ENCODE measurements around the gene PIP5KL1.

Gene PIP5KL1

DNA sequence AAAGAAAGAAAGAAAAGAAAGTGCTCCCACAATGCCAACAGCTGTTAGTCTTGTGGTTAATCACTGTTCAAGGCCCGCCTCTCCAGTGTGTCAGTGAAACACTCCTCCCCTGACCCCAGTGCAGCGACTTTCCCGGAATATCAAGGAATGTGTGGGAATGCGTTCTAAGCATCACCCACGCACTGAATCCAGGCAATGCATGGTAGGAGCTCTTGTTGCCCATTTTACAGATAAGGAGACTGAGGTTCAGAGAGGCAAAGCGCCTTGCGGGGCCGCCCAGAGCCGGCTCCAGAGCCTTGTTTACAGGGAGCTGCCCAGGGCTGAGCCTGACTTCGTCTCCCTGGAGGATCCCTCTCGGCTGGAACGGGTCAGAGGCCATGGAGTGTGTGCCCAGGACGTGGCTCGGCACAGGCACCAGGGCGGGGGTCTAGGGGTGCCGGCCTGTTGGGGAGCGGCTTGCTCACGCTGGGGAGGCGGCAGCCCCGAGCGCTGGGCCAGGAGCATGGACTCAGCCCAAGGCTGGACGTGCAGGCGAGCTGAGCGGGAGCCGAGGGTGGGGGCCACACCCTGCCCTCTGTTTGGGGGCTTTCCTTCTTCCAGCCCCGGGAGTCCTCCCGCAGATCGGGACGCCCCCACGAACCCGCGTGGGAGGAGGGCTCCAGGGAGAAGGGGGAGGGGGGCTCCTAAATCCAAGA, 32.0 kb downstream of the PIP5KL1 start:
- peak; percentile 49 for DNase-seq (ENCODE audit: extremely low spot score)
- TF ChIP-seq LEF1 (IDR thresholded peaks at IDR 0.05; ENCODE audit: borderline replicate concordance) (no peak), PKNOX1 (IDR thresholded peaks at IDR 0.05) (0 out of 2 replicates have a peak, but pooled peaks have one; percentile 38), TARDBP (IDR thresholded peaks at IDR 0.05) (0 out of 2 replicates have a peak, but pooled peaks have one; percentile 33)
- ChIA-PET POLR2A (interaction anchor here (0.9 to 1.7 kb wide), 9 partner anchors 9 to 271 kb away, joined by 3 to 6 read pairs (median 3); partner anchors contain the start of gene ST6GALNAC4), CTCF (interaction anchor here (0.6 to 0.7 kb wide), 3 partner anchors 20 to 1022 kb away, joined by 3 read pairs; no protein-coding TSS in a partner anchor)

DNA sequence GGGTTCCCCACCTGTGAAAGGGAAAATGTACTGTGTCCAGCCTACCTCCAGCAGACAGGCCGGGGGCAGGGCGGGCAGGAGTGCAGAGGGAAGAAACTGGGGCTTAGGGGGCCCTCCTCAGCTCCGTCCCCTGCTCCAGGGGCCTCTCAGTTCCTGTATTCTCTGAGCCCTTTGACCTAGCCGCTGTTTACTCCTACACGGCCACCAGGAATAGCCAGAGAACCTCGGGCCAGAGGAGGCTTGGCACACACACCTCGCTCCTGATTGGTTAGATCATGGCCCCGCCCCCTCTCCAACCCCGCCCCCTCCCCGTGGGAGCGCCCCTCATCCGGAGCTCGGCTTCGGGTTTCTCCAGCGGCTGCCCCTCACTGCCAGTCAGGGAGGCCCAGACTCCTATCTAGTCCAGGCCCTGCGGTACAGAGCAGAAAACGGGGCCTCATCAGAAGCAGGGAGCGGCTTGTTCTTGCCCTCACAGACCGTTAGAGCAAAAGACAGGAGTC, 33.3 kb downstream of the PIP5KL1 start:
- peak; percentile 81 for DNase-seq (ENCODE audit: extremely low spot score)
- POLR2A ChIA-PET: interaction anchor here (0.6 to 1.5 kb wide), 5 partner anchors 9 to 25 kb away, joined by 3 to 8 read pairs (median 4); partner anchors contain the start of gene ST6GALNAC4
- no peak for TF ChIP-seq BHLHE40 (IDR thresholded peaks at IDR 0.05; ENCODE audit: borderline replicate concordance)
- TF ChIP-seq ELF4 (IDR thresholded peaks at IDR 0.05): no peak
- TF ChIP-seq ARNT (IDR thresholded peaks at IDR 0.05): no peak
- no peak for TF ChIP-seq ZNF384 (IDR thresholded peaks at IDR 0.05)
- TF ChIP-seq L3MBTL2 (conservative IDR thresholded peaks at IDR 0.05): no peak
- TF ChIP-seq FOXM1 (IDR thresholded peaks at IDR 0.05; ENCODE audit: borderline replicate concordance): no peak
- no peak for TF ChIP-seq LEF1 (IDR thresholded peaks at IDR 0.05; ENCODE audit: borderline replicate concordance)
- TF ChIP-seq CTBP1 (IDR thresholded peaks at IDR 0.05; ENCODE audit: borderline replicate concordance): no peak
- TF ChIP-seq NFRKB (IDR thresholded peaks at IDR 0.05): no peak
- no peak for TF ChIP-seq FOXA1 (IDR thresholded peaks at IDR 0.05)
- TF ChIP-seq SP1 (IDR thresholded peaks at IDR 0.05): no peak
- CTCF ChIA-PET: interaction anchor here (0.6 kb wide), 1 partner anchor 132 kb away, joined by 3 read pairs; no protein-coding TSS in a partner anchor

DNA sequence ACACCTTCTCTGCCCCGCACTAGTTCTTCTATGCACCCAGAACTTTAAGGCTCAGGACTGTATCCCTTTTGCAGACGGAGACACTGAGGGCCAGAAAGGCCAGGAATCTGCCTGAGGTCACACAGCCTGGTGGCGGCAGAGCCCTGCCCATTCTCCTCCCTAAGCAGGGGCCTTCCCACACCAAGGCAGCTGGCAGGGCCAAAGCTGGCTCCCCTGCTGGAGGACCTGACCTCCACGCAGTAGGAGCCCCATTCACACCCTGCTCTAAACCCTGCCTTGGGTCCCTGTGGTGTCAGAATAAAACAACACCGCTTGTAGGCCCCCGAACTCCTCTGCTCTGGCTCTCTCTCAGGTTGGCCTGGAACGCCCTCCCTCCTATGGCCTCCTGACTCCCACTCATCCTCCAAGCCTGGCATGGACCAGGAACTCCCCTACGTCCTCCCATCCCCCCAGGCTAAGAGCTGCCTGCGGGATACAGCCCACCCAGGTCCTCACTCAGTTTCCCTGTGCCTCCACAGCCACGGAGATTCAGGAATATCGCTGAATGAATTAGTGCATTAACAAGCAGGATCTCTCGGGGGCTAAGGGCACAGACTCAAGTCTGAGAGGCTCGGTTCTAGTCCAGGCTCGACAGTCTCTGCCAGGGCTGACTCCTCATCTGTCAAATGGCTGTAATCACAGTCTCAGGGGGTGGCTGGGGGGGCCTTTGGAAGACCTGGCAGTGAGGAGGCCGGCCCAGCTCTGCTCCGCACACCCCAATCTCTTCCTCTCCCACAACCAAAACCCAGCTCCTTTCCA, 34.0 kb downstream of the PIP5KL1 start:
- CTCF ChIA-PET: interaction anchor here (0.6 kb wide), 1 partner anchor 131 kb away, joined by 3 read pairs; no protein-coding TSS in a partner anchor
- POLR2A ChIA-PET: interaction anchor here (0.6 to 1.5 kb wide), 5 partner anchors 10 to 24 kb away, joined by 3 to 8 read pairs (median 4); partner anchors contain the start of gene ST6GALNAC4
- DNase-seq (ENCODE audit: extremely low spot score): no peak
- no peak for TF ChIP-seq L3MBTL2 (conservative IDR thresholded peaks at IDR 0.05)
- no peak for TF ChIP-seq TARDBP (IDR thresholded peaks at IDR 0.05)
- no peak for TF ChIP-seq SUZ12 (IDR thresholded peaks at IDR 0.05)
- TF ChIP-seq ARNT (IDR thresholded peaks at IDR 0.05): no peak
- TF ChIP-seq FOXK2 (IDR thresholded peaks at IDR 0.05): no peak
- TF ChIP-seq SP1 (IDR thresholded peaks at IDR 0.05): no peak
- no peak for TF ChIP-seq HDGF (IDR thresholded peaks at IDR 0.05; ENCODE audit: borderline replicate concordance)
- TF ChIP-seq BHLHE40 (IDR thresholded peaks at IDR 0.05; ENCODE audit: borderline replicate concordance): no peak
- TF ChIP-seq PKNOX1 (IDR thresholded peaks at IDR 0.05): no peak
- TF ChIP-seq ELF4 (IDR thresholded peaks at IDR 0.05): no peak

GRCh38 chr9:127895811-127896210, 34.8 kb downstream of the PIP5KL1 start:
- CTCF ChIA-PET: no interaction called here

More at GRCh38 chr9:127895811-127896210, 34.8 kb downstream of the PIP5KL1 start:
- TF ChIP-seq FOXA1 (IDR thresholded peaks at IDR 0.05): no peak
- TF ChIP-seq ARNT (IDR thresholded peaks at IDR 0.05): no peak
- TF ChIP-seq ZNF384 (IDR thresholded peaks at IDR 0.05): no peak
- no peak for TF ChIP-seq ELF4 (IDR thresholded peaks at IDR 0.05)
- TF ChIP-seq FOXK2 (IDR thresholded peaks at IDR 0.05): no peak
- TF ChIP-seq SUZ12 (IDR thresholded peaks at IDR 0.05): no peak
- no peak for TF ChIP-seq FOXM1 (IDR thresholded peaks at IDR 0.05; ENCODE audit: borderline replicate concordance)
- TF ChIP-seq LEF1 (IDR thresholded peaks at IDR 0.05; ENCODE audit: borderline replicate concordance): no peak
- TF ChIP-seq SP1 (IDR thresholded peaks at IDR 0.05): no peak
- no peak for TF ChIP-seq HDGF (IDR thresholded peaks at IDR 0.05; ENCODE audit: borderline replicate concordance)
- TF ChIP-seq PKNOX1 (IDR thresholded peaks at IDR 0.05): no peak
- no peak for TF ChIP-seq NFRKB (IDR thresholded peaks at IDR 0.05)
- TF ChIP-seq BHLHE40 (IDR thresholded peaks at IDR 0.05; ENCODE audit: borderline replicate concordance): no peak
- no peak for TF ChIP-seq TARDBP (IDR thresholded peaks at IDR 0.05)
- TF ChIP-seq CTBP1 (IDR thresholded peaks at IDR 0.05; ENCODE audit: borderline replicate concordance): no peak
- no peak for TF ChIP-seq L3MBTL2 (conservative IDR thresholded peaks at IDR 0.05)
- no peak for DNase-seq (ENCODE audit: extremely low spot score)
- POLR2A ChIA-PET: no interaction called here
